Right cardiac atrium (tissue), 5 donors: ENCODE measurements around the gene FBLN1. TPM values are rescaled to one million over a fixed set of nuclear protein-coding genes. Genes with fewer than 3 reads are reported as not detected.
A peak's percentile ranks its signal among the peaks of the same experiment; 100 is the strongest.

Experiments used
- ATAC-seq, 2 donors: fragments of 200-7000 bp; cut with Tn5 transposase; one replicate each; pipeline versions ENCODE4 v1.8.0 to v1.9.1; 2020; ENCODE audit warnings: moderate library complexity in 2 of 2, mild to moderate bottlenecking in 1 of 2
- DNase-seq, 3 donors: peaks; one replicate each; pipeline ENCODE4 v3.0.0-alpha.2; 2020
- H3K27ac ChIP-seq: one replicate; pipeline ENCODE4 v1.5.1; 2013; ENCODE audit warnings: mild to moderate bottlenecking, low read length, control low read depth, moderate library complexity
- H3K27me3 ChIP-seq: one replicate; pipeline ENCODE4 v1.6.1; 2013; ENCODE audit not compliant: control insufficient read depth, insufficient read depth
- H3K4me1 ChIP-seq: one replicate; pipeline ENCODE4 v1.6.1; 2013; ENCODE audit warnings: low read length; ENCODE audit not compliant: control insufficient read depth, insufficient read depth
- H3K4me3 ChIP-seq: one replicate; pipeline ENCODE4 v1.5.1; 2013; ENCODE audit warnings: low read length, control low read depth
- H3K9me3 ChIP-seq: one replicate; pipeline ENCODE4 v1.6.1; 2013; ENCODE audit warnings: low read length; ENCODE audit not compliant: control insufficient read depth
- WGBS: extraction: QIAGEN DNeasy Blood & Tissue Kit; methylation state at CpG from one replicate; pipeline ENCODE4 v1.1.7; 2013; 5-methylcytosine and 5-hydroxymethylcytosine counted together
- intact Hi-C, 4 donors: fragments of 100-400 bp; cut with DNase I; formaldehyde crosslinking; loops; one replicate each; pipeline versions ENCODE4 v1.11.0 to v1.14.0; 2022 to 2023
- polyA plus RNA-seq: library from polyadenylated mRNA; stranded (reverse); fragments of 200-250 nt; gene quantifications from one replicate; pipeline ENCODE4 v1.2.3, GENCODE V29; 2013
- total RNA-seq, 4 donors: library from RNA; stranded (reverse); fragmentation: NEBNext Ultra II Directional; extraction: Animal tissue kit (Norgen Biotek cat#: 25700); gene quantifications; one replicate each; pipeline ENCODE4 v1.2.1, GENCODE V29; 2021
- donor health status: healthy with polysubstance abuse.
- donor health status: DM: no; HTN: yes; CAD: no.
- donor health status: DM: no; HTN: no; CAD: no.
- donor health status: DM: no; HTN: yes; CAD: no; lungs with severe emphysema.
- donor health status: DM: yes; HTN: yes; CAD: no.

Gene FBLN1
- total and polyA plus RNA-seq, 5 donors, result 228 to 456 (median 390) TPM

DNA sequence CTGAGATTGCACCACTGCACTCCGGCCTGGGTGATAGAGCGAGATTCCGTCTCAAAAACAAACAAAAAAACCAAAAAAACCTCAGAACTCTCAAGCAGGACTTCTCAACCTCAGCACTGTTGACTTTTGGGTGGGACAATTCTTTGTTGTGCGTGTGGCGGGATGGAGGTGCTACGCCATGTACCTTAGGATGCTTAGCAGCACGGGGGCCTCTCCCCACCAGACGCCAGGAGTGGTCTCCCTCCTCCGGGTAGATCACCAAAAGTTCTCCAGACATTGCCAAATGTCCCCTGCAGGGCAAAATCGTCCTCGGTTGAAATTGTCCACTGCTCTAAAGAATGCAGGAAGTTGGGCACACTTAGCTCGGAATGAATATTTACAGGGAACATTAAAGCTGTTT lies 142.0 kb downstream of the FBLN1 start:
- no peaks in the 10 kb centered on the region for H3K4me1 ChIP-seq
- H3K27me3 ChIP-seq, result no peaks in the 10 kb centered on the region
- WGBS, result 81% methylated on average over 12 of the region's 12 CpGs
- no peak overlapping the region for H3K27ac ChIP-seq
- DNase-seq (no peak), ATAC-seq (no peak)
- H3K4me3 ChIP-seq, result no peak overlapping the region
- no peaks in the 10 kb centered on the region for H3K9me3 ChIP-seq
- intact Hi-C loops, result loop anchor here in 2 of 4 donors (5.0 to 10.0 kb wide), 3 partner anchors 62 to 223 kb away; no protein-coding TSS in a partner anchor

DNA sequence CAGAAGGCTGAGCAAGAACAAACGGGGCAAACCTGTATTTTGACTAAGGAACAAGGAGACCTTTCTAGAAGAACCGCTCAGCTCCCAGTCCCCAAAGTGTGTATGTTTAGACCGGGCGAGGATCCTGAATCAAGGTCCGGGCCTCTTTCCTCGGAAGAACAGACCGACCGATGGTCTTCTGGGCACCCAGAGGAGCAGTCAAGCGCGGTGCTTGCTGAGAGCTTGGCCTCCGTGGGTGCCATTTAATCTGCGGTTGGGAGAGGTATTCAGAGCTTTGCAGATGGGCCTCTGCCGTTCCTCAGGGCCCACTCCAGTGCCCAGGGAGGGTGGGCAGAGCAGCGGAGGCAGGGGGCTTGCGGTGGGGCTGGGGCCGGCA lies 142.5 kb downstream of the FBLN1 start:
- DNase-seq, result no peak
- ATAC-seq, result no peak
- intact Hi-C loops, result loop anchor here in 2 of 4 donors (5.0 to 10.0 kb wide), 2 partner anchors 220 to 222 kb away; no protein-coding TSS in a partner anchor
- Histone ChIP-seq H3K4me3 (no peak overlapping the region), H3K27ac (no peak overlapping the region), H3K9me3 (no peaks in the 10 kb centered on the region), H3K4me1 (no peaks in the 10 kb centered on the region), H3K27me3 (no peaks in the 10 kb centered on the region)
- WGBS, result 33% methylated on average over 16 of the region's 16 CpGs

DNA sequence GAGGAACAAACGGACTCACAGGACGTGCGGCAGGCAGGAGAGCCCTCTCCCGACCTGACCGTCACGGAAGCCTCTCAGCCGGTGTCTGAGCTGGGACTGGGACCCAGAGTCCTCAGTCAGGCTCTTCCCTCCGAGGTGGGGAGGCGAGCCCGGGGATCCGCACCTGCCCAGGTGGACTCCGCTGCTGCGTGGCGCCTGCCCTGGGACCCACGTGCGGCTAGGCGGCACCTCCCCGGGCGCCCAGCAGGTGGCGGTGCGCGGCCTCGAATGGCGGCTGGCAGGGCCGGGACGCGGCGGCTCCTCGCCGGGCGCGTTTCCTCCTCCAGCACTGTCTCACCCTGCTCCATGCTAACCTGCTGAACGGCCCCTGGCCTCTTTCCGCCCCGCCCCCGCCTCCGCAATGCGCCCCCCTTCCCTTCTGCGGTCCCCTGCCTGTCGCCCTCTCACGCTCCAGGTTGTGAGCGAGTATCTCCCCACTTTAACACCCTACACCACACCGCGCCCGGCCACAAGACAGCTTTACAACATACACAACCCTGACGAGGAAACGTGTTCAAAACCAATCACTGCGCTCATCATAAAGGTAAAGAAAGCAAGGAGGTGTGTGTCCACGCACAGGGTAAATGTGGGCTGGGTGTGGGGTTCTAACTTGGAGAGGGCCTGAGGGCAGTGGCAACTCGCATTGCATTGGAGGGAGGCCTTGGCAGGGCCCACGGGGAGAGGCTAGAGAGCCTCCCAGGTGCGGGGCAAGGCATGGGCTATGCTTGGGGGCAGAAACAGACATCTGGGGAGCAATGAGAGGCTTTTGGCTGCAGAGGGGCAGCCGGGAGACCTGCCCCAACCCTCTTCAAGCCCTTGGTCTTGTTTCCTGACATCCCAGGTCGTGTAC lies 143.1 kb downstream of the FBLN1 start:
- H3K4me1 ChIP-seq, result no peaks in the 10 kb centered on the region
- no peak overlapping the region for H3K27ac ChIP-seq
- intact Hi-C loops, result loop anchor here in 2 of 4 donors (5.0 to 10.0 kb wide), 2 partner anchors 219 to 222 kb away; no protein-coding TSS in a partner anchor
- no peaks in the 10 kb centered on the region for H3K9me3 ChIP-seq
- peak; percentile 66 to 91 (median 89) for DNase-seq
- no peak overlapping the region for H3K4me3 ChIP-seq
- WGBS, result 22% methylated on average over 54 of the region's 54 CpGs
- H3K27me3 ChIP-seq, result peaks cover 2% of the 10 kb centered on the region
- ATAC-seq, result peak; percentile 92 to 94

- WGBS, result 78% methylated on average over 18 of the region's 18 CpGs
- Histone ChIP-seq H3K27me3 (peaks cover 3% of the 10 kb centered on the region), H3K9me3 (no peaks in the 10 kb centered on the region), H3K4me3 (no peak overlapping the region), H3K27ac (no peak overlapping the region), H3K4me1 (no peaks in the 10 kb centered on the region)
- intact Hi-C loops, result loop anchor here in 2 of 4 donors (5.0 to 10.0 kb wide), 2 partner anchors 217 to 220 kb away; no protein-coding TSS in a partner anchor
- DNase-seq (peak in 2 of 3 donors; percentile 15 to 29), ATAC-seq (no peak)
These were observed 145.0 kb downstream of the FBLN1 start for GRCh38 chr22:45647532-45648225.

DNA sequence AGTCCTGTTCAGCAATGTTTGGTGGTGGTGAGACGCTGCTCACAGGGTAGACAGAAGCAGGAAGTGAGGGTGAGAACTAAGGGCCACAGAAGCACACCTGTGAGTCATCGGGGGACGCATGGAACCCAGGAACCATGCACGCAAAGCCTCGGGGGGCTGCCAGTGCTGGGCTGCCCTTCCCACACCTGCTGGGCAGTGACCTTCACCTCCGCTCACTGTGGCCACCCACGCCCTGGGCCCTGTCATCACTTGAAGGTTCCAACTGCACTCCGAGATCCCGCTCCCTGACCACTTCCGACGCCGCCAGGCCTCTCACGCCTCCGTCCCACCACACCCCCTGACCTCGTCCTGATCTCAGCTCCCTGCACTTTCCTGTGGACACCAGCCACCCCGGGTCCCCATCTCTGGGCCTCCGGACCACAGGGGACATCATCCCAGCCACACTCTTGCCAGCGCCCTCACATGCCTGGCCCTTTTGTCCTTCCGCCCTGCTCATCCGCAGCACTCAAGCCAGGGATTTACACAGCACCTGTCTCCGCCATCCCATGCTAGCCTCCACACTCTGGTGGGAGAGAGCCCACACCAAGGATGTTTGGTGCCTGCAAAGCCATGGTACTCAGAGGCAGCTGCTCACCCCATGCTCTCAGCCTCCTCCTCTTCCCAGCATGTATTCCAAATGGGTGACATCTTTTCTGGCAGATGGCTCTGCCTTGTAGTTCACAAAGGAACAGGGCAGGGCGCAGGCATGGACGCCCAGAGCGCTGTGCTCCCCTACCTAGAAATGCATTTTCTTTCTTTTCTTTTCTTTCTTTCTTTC lies 145.8 kb downstream of the FBLN1 start:
- no peaks in the 10 kb centered on the region for H3K4me1 ChIP-seq
- H3K4me3 ChIP-seq, result no peak overlapping the region
- no peaks in the 10 kb centered on the region for H3K9me3 ChIP-seq
- intact Hi-C loops, result loop anchor here in 2 of 4 donors (5.0 to 10.0 kb wide), 2 partner anchors 216 to 219 kb away; no protein-coding TSS in a partner anchor
- WGBS, result 76% methylated on average over 24 of the region's 24 CpGs
- peaks cover 3% of the 10 kb centered on the region for H3K27me3 ChIP-seq
- DNase-seq (peak in 2 of 3 donors; percentile 14 to 38), ATAC-seq (no peak)
- no peak overlapping the region for H3K27ac ChIP-seq

DNA sequence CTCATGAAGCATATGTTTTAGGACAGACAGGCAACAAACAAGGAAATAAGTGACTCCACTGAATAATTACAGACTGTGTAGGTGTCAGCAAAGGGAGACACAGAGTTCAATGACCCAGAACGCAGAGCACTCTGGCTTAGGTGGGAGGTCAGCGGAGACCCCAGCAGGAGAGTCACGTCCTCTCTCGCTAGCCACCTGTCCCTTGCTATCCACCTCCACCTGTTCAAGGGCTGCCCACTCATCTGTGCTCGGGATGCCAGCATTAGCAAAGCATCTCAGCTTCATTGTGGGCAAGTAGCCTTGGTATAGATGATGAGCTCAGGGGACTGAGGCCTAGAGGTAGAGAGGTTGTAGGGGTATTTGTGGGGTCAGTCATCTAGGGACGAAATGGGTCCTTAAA lies 147.1 kb downstream of the FBLN1 start:
- ATAC-seq, result no peak
- Histone ChIP-seq H3K4me1 (no peaks in the 10 kb centered on the region), H3K27ac (no peak overlapping the region), H3K4me3 (no peak overlapping the region), H3K9me3 (no peaks in the 10 kb centered on the region), H3K27me3 (peaks cover 3% of the 10 kb centered on the region)
- 93% methylated on average over 6 of the region's 6 CpGs for WGBS
- DNase-seq, result no peak
- intact Hi-C loops, result loop anchor here in 2 of 4 donors (5.0 to 10.0 kb wide), 2 partner anchors 215 to 217 kb away; no protein-coding TSS in a partner anchor

DNA sequence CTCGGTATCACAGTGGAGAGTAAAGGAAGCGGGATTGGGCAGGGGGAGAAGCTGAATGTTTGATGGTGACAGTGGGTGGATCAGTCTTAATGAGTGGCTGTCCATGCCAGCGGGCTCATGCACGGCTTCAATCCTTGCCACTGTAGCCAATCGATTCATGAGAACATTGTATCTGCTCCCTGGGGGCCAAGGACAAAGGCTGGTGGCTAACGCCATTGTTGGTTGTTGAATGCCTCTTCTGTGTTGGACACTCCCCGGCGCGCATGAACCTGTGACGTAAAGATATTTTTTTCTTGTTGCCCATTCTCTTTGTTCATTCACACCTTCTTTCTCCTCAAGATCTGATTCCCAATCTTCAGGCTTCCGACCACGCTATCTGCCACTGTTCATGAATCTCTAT lies 148.0 kb downstream of the FBLN1 start:
- DNase-seq (peak in 1 of 3 donors; percentile 7), ATAC-seq (no peak)
- Histone ChIP-seq H3K9me3 (no peaks in the 10 kb centered on the region), H3K4me3 (no peak overlapping the region), H3K27ac (no peak overlapping the region), H3K27me3 (peaks cover 3% of the 10 kb centered on the region), H3K4me1 (no peaks in the 10 kb centered on the region)
- intact Hi-C loops, result no loop called here
- 96% methylated on average over 12 of the region's 12 CpGs for WGBS

Other genes starting within 250 kb of the FBLN1 start
- gene UPK3A, start 217.9 kb upstream of the FBLN1 start, total RNA-seq, result not detected
- gene UPK3A, start 217.9 kb upstream of the FBLN1 start, polyA plus RNA-seq, result not detected
- gene FAM118A, start 192.9 kb upstream of the FBLN1 start, total RNA-seq, result 10 to 100 TPM; 26.5 to 31.8 (median 28.4) TPM
- 21.1 TPM for gene FAM118A, start 192.9 kb upstream of the FBLN1 start, polyA plus RNA-seq
- gene SMC1B, start 89.3 kb upstream of the FBLN1 start, total RNA-seq, result not detected
- not detected for gene SMC1B, start 89.3 kb upstream of the FBLN1 start, polyA plus RNA-seq
- gene RIBC2, start 89.2 kb upstream of the FBLN1 start, total RNA-seq, result under 1 TPM in 1 of 4 donors, not detected in 3; 0.29 TPM
- gene RIBC2, start 89.2 kb upstream of the FBLN1 start, polyA plus RNA-seq, result 0.16 TPM
- gene ATXN10, start 169.0 kb downstream of the FBLN1 start, total RNA-seq, result 100 to 1,000 TPM; 141 to 176 (median 153) TPM
- gene ATXN10, start 169.0 kb downstream of the FBLN1 start, polyA plus RNA-seq, result 96.6 TPM